HEK293 (cell line): ENCODE results near the gene UGT1A6.

Experiments
- TSHZ1 ChIP-seq: fragments of 450-650 bp; formaldehyde crosslinking; IDR thresholded peaks from 2 replicates; pipeline ENCODE4 v1.5.1; 2016; ENCODE audit warnings: missing biosample characterization, missing genetic modification characterization, borderline replicate concordance
- YY1 ChIP-seq: fragments of 450-650 bp; formaldehyde crosslinking; IDR thresholded peaks from 2 replicates; pipeline ENCODE4 v1.5.1; 2018; ENCODE audit warnings: missing biosample characterization, missing genetic modification characterization
- ZBTB1 ChIP-seq: fragments of 450-650 bp; formaldehyde crosslinking; IDR thresholded peaks from 2 replicates; pipeline ENCODE4 v1.5.1; 2016; ENCODE audit warnings: missing biosample characterization, missing genetic modification characterization
- ZNF76 ChIP-seq: fragments of 450-650 bp; formaldehyde crosslinking; IDR thresholded peaks from 2 replicates; pipeline ENCODE4; 2016; ENCODE audit warnings: low read depth, missing biosample characterization, missing genetic modification characterization, borderline replicate concordance
- ZNF785 ChIP-seq: fragments of 450-650 bp; formaldehyde crosslinking; IDR thresholded peaks from 2 replicates; pipeline ENCODE4 v1.5.1; 2016; ENCODE audit warnings: missing biosample characterization, missing genetic modification characterization
- ZSCAN5A ChIP-seq: fragments of 450-650 bp; formaldehyde crosslinking; IDR thresholded peaks from 2 replicates; pipeline ENCODE4 v1.5.1; 2016; ENCODE audit warnings: missing biosample characterization, missing genetic modification characterization
- TF ChIP-seq, protein P1 (sequence below): fragments of 450-650 bp; formaldehyde crosslinking; IDR thresholded peaks from 2 replicates; pipeline ENCODE4 v1.5.1; 2016; ENCODE audit warnings: missing biosample characterization, missing genetic modification characterization

DNA sequence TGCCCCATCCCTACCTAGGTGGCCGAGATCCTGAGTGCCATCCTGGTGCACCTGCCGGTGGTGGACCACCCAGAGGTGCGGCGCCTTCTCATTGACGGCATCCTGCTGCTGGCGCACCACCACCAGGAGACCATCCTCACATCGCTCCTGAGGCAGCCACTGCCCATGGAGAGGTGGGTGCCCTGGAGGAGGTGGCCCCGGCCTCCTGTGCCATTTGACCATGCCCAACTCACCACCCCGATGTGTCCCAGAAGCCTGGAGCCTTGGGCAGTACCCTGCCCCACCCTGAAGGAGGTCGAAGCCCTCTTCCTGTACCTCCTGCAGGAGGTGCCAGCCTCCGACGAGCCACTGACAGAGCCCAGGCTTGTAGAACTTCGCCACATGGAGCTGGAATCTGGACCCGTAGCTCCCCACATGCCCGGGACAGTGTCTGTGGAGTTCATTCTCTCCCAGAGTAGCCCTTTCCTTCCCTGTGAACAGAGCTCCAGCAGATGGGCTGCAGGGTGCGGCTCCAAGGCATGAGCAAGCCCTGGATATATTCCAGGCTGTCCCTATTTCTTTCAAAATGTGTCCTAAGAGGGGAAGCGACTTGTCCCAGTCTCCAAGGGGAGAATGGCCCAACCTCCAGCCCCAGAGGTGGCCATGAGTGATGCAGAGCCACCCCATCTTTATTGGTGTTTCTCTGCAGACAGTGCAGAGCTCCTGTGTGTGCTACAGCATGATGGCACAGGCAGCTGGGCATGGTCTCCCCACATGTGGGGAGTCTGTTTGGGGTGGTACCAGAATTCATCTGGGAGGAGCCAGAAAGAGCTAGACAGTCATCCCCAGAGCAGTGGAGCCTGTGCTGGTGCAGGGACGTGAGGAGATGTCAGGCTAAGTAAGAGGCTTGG, 127.4 kb downstream of the UGT1A6 start:
- TF ChIP-seq TSHZ1 (tag by site-specific recombination) = no peak
- no peak for TF ChIP-seq ZBTB1 (tag by site-specific recombination)
- TF ChIP-seq YY1 = no peak
- TF ChIP-seq, protein P1, sequence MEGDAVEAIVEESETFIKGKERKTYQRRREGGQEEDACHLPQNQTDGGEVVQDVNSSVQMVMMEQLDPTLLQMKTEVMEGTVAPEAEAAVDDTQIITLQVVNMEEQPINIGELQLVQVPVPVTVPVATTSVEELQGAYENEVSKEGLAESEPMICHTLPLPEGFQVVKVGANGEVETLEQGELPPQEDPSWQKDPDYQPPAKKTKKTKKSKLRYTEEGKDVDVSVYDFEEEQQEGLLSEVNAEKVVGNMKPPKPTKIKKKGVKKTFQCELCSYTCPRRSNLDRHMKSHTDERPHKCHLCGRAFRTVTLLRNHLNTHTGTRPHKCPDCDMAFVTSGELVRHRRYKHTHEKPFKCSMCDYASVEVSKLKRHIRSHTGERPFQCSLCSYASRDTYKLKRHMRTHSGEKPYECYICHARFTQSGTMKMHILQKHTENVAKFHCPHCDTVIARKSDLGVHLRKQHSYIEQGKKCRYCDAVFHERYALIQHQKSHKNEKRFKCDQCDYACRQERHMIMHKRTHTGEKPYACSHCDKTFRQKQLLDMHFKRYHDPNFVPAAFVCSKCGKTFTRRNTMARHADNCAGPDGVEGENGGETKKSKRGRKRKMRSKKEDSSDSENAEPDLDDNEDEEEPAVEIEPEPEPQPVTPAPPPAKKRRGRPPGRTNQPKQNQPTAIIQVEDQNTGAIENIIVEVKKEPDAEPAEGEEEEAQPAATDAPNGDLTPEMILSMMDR = no peak
- no peak for TF ChIP-seq ZSCAN5A
- TF ChIP-seq ZNF785 (tag by site-specific recombination) = no peak
- TF ChIP-seq ZNF76 (tag by site-specific recombination) = no peak
